Naive B cell (primary cell): Measurements from ENCODE around the gene RIMBP2. TPM values are rescaled to one million over a fixed set of nuclear protein-coding genes. Genes with fewer than 3 reads are reported as not detected.
A peak's percentile ranks its signal among the peaks of the same experiment; 100 is the strongest.
"Not testable (repeated sequence)": the region's sequence is repeated elsewhere in the genome, so short reads cannot be mapped to it uniquely, and the experiment has no call there.

Experiments used
- ATAC-seq, 2 donors: fragments of 150-1000 bp; cut with Tn5 transposase; 2 replicates each; pipeline ENCODE4 v1.10.0; 2021; ENCODE audit warnings: low read depth in 2 of 2, mild to moderate bottlenecking in 2 of 2, moderate library complexity in 2 of 2
- DNase-seq: peaks from one replicate; pipeline ENCODE4 v3.0.0; 2022
- H3K27ac Mint-ChIP-seq, 6 donors: one replicate each; pipeline ENCODE4 v1.8.0; 2020 to 2022; ENCODE audit warnings: mild to moderate bottlenecking in 6 of 6, mixed read lengths in 6 of 6, moderate library complexity in 5 of 6, inconsistent platforms in 2 of 6
- H3K27me3 Mint-ChIP-seq, 3 donors: one replicate each; pipeline ENCODE4 v1.8.0; 2021 to 2022; ENCODE audit warnings: mixed read lengths in 3 of 3, mild to moderate bottlenecking in 1 of 3
- H3K36me3 Mint-ChIP-seq, 2 donors: one replicate each; pipeline ENCODE4 v1.8.0; 2020 to 2022; ENCODE audit warnings: mixed read lengths in 2 of 2, inconsistent platforms in 1 of 2, mild to moderate bottlenecking in 1 of 2
- H3K4me1 Mint-ChIP-seq, 3 donors: one replicate each; pipeline ENCODE4 v1.8.0; 2020 to 2022; ENCODE audit warnings: mixed read lengths in 3 of 3, inconsistent platforms in 1 of 3, mild to moderate bottlenecking in 1 of 3, moderate library complexity in 1 of 3
- H3K4me3 Mint-ChIP-seq, 8 donors: one replicate each; pipeline ENCODE4 v1.8.0; 2020 to 2022; ENCODE audit warnings: mild to moderate bottlenecking in 8 of 8, mixed read lengths in 8 of 8, moderate library complexity in 8 of 8, inconsistent platforms in 2 of 8
- H3K9me3 Mint-ChIP-seq, 7 donors: one replicate each; pipeline ENCODE4 v1.8.0; 2020 to 2022; ENCODE audit warnings: mixed read lengths in 7 of 7, mild to moderate bottlenecking in 5 of 7, inconsistent platforms in 2 of 7, moderate library complexity in 1 of 7
- polyA plus RNA-seq, 6 donors: library from polyadenylated mRNA; unstranded; fragments of 300-500 nt; fragmentation: Illumina TruSeq; gene quantifications; one replicate each; pipeline ENCODE4 v1.2.3, GENCODE V29; 2021; ENCODE audit warnings: low read depth in 6 of 6

The RIMBP2 gene
- polyA plus RNA-seq, 6 donors from 2014 or later = 0.04 TPM; not detected in 5

DNA sequence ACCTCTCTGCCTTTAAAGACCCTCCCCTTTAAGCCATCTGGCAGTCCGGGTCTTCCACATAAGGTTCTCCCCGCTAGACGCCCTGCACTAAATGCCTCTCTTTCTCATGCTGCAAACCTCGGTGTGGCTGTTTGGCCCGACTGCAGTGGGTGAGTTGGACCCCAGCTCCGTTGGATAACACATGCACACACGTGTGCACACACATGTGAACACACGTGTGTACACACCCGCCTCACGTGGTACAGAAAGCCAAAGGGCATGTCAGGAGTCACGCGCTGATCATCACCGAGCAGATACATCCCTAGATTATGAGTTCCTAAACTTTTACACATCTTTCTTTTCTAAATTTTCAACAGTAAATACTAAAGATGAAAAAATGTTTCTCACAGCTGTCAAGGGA, 68.3 kb downstream of the RIMBP2 start:
- no peaks in the 10 kb centered on the region for H3K4me1 Mint-ChIP-seq
- no peaks in the 10 kb centered on the region for H3K36me3 Mint-ChIP-seq
- peaks cover 0 to 2% (median 0%) of the 10 kb centered on the region in 7 donors for H3K9me3 Mint-ChIP-seq
- H3K27ac Mint-ChIP-seq = no peak overlapping the region
- ATAC-seq (no peak), DNase-seq (no peak)
- H3K4me3 Mint-ChIP-seq = no peak overlapping the region
- H3K27me3 Mint-ChIP-seq = peaks cover 2 to 6% (median 4%) of the 10 kb centered on the region in 3 donors

DNA sequence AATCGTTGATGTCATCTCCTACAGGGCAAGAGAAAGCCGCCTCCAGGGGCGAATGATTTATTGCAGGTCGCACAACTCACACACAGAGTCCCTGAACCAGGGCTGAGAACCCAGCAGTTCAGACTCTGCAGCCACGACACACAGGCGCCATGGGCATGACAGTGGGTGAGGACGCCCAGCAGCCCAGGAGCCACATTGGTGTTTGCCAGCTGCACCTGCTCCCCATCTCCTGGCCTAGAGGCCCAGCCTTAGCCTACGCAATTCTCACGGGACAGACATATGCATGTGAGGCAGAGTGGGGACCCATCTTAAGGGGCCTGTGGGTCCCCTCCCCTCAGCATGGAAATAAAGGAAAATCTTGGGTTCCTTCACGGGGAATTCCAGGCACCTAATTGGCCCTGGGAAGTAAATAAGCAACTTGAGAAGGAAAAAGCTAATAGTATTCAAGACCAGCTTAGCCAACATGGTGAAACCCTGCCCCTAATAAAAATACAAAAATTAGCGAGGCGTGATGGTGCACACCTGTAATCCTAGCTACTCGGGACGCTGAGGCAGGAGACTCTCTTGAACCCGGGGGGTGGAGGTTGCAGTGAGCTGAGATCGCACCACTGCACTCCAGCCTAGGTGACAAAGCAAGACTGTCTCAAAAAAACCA, 69.3 kb downstream of the RIMBP2 start:
- DNase-seq (no peak), ATAC-seq (no peak)
- H3K36me3 Mint-ChIP-seq = no peaks in the 10 kb centered on the region
- no peak overlapping the region for H3K4me3 Mint-ChIP-seq
- no peaks in the 10 kb centered on the region for H3K4me1 Mint-ChIP-seq
- H3K27ac Mint-ChIP-seq = no peak overlapping the region
- peaks cover 0 to 6% (median 4%) of the 10 kb centered on the region in 3 donors for H3K27me3 Mint-ChIP-seq
- peaks cover 0 to 2% (median 0%) of the 10 kb centered on the region in 7 donors for H3K9me3 Mint-ChIP-seq

DNA sequence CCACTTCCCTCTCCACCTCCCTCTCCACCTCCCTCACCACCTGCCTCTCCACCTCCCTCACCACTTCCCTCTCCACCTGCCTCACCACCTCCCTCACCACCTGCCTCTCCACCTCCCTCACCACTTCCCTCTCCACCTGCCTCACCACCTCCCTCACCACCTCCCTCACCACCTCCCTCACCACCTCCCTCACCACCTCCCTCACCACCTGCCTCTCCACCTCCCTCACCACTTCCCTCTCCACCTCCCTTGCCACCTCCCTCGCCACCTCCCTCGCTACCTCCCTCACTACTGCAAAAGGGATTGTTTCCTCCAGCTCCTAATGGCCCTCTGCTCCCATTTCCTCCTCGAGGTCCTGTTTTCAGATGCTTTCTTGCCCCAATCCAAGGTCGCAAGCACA, 69.9 kb downstream of the RIMBP2 start:
- H3K4me3 Mint-ChIP-seq, ATAC-seq, H3K4me1 Mint-ChIP-seq, H3K9me3 Mint-ChIP-seq, H3K27me3 Mint-ChIP-seq, DNase-seq, H3K36me3 Mint-ChIP-seq: not testable (repeated sequence)
- peak overlapping the region in 1 of 6 donors; percentile 52 for H3K27ac Mint-ChIP-seq

DNA sequence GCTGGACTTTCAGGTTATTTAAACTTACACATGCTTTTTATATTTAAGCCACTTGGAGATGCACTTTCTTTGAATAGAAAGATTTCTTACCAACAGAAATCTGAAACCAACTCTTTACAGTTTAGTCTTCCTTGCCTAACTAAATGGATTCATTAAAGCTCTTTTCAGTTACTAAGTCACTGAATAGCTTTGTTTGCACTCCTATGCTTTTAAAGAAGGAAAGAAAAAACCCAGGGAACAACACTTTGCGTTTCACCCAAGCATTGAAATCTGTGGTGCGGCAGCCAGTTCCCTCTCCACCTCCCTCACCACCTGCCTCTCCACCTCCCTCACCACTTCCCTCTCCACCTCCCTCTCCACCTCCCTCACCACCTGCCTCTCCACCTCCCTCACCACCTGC, 70.3 kb downstream of the RIMBP2 start:
- Mint-ChIP-seq H3K27me3 (peaks cover 0 to 6% (median 4%) of the 10 kb centered on the region in 3 donors), H3K36me3 (no peaks in the 10 kb centered on the region), H3K4me1 (no peaks in the 10 kb centered on the region), H3K9me3 (peaks cover 0 to 2% (median 0%) of the 10 kb centered on the region in 7 donors), H3K4me3 (no peak overlapping the region), H3K27ac (no peak overlapping the region)
- no peak for DNase-seq
- ATAC-seq = no peak

DNA sequence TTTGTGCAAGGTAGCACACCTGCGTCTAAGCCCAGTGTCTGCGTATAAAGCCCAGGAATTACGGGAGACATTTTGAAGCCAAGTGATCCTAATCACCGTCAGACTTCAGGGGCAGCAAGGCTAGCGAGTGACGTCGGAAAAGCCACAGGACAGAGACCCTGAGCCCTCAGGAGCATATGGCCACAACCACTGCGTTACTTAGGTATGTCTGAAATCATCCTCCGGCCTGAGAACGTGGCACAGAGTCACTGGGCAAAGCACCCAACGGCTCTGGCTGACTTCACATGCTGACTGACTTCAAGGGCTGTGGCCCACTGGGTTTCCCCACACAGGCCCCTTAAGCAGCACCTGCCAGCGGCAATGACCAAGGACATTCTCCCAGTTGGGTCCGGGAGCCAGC, 71.5 kb downstream of the RIMBP2 start:
- ATAC-seq = no peak
- Mint-ChIP-seq H3K36me3 (no peaks in the 10 kb centered on the region), H3K4me3 (no peak overlapping the region), H3K27ac (no peak overlapping the region), H3K9me3 (peaks cover 0 to 2% (median 0%) of the 10 kb centered on the region in 7 donors), H3K4me1 (no peaks in the 10 kb centered on the region), H3K27me3 (peaks cover 0 to 4% (median 0%) of the 10 kb centered on the region in 3 donors)
- no peak for DNase-seq

DNA sequence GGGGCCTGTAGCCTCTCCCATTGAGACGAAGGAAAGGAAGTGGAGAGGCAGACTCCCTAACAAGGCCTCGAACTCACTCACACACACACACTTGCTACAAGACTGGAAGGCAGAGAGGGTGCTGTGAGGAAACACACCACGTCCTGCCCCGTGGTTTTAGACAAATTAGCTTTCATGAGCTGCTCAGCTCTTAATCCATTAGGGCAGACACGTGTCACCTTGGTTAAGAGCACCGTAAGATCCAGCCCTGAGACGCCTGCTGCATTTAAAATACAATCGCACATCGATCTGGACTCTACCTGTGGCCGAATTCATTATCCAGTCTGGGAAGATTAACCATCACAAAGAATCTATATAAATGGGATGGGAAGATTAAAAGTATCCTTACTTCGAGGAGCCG, 72.0 kb downstream of the RIMBP2 start:
- no peak overlapping the region for H3K4me3 Mint-ChIP-seq
- H3K27ac Mint-ChIP-seq = no peak overlapping the region
- H3K4me1 Mint-ChIP-seq = no peaks in the 10 kb centered on the region
- H3K36me3 Mint-ChIP-seq = no peaks in the 10 kb centered on the region
- H3K9me3 Mint-ChIP-seq = peaks cover 0 to 2% (median 0%) of the 10 kb centered on the region in 7 donors
- peaks cover 0 to 4% (median 0%) of the 10 kb centered on the region in 3 donors for H3K27me3 Mint-ChIP-seq
- DNase-seq (no peak), ATAC-seq (no peak)

DNA sequence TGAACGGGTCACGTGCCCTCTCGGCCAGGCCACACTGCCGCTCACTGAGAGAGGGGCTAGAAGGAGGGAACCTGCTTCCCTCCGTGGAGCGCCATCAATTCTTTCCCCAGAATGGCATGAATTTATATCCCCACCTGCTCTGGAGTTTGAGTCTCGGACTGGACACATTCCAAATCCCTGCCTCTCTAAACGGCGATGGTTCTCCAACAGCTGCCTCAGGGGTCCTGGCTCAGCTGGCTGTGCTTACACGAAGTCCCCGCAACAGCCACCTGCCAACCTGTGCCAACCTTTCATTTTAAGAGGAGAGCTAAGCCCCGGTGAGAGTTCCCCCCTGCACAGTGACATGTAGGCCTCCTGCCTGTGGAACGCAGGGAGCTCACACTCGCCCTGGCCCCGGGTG, 73.2 kb downstream of the RIMBP2 start:
- no peak for ATAC-seq
- Mint-ChIP-seq H3K4me3 (peak overlapping the region in 1 of 8 donors; percentile 47), H3K27me3 (peaks cover 0 to 14% (median 0%) of the 10 kb centered on the region in 3 donors)

DNA sequence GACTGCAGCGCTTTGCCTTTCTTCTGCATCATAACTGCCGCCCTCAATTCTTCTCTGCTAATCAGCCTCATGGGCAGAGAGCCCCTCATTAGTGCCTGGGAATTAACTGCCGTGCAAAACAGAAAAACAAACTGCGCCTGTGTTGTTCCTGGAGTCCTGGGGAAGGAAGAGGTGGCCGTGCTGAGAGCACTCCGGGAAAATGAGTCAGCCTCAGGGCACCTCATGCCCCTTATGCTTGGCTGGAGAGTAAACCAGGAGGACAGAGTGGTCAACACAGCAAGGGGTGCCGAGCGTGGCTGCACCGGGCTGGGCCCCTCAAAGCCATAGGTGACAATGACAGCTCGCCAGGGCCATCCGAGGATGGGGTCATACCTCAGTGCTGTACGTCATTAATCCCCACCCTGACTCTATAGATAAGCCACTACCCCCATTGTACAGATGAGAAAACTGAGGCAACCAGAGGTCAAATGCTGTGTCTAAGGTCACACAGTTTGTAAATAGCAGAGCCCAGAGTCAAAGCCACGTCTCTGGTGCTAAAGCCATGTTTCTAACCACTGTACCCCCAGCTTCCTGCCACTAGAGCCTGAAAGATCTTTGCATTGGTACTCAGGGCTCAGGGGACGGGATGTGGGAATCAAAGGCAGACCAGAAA, 74.4 kb downstream of the RIMBP2 start:
- H3K9me3 Mint-ChIP-seq = peaks cover 0 to 2% (median 0%) of the 10 kb centered on the region in 7 donors
- no peak for DNase-seq
- H3K4me3 Mint-ChIP-seq = no peak overlapping the region
- H3K4me1 Mint-ChIP-seq = no peaks in the 10 kb centered on the region
- no peak overlapping the region for H3K27ac Mint-ChIP-seq
- no peaks in the 10 kb centered on the region for H3K36me3 Mint-ChIP-seq
- no peak for ATAC-seq
- H3K27me3 Mint-ChIP-seq = peaks cover 0 to 14% (median 0%) of the 10 kb centered on the region in 3 donors

More for the DNA sequence above, 73.2 kb downstream of the RIMBP2 start:
- peak overlapping the region in 1 of 6 donors; percentile 76 for H3K27ac Mint-ChIP-seq
- H3K4me1 Mint-ChIP-seq = no peaks in the 10 kb centered on the region
- DNase-seq = no peak
- no peaks in the 10 kb centered on the region for H3K36me3 Mint-ChIP-seq
- H3K9me3 Mint-ChIP-seq = peaks cover 0 to 2% (median 0%) of the 10 kb centered on the region in 7 donors

DNA sequence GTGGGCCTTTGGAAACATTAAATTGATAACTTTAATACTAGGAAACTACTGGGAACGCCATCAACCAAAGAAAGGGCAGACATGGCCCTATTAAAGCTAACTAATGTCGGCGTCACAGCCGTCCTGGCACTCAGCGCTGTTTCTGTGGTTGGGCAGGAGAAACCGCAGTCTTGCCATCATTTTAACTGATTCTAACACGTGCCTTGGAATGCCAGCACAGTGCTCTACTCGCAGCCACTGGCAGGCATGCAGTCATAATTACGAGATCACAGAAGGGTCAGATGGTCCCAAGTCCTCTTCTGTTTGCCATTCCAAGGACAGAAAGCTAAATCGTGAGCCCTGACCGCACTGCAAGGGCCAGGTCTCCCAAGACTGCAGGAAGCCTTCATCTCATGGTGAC, 75.2 kb downstream of the RIMBP2 start:
- Mint-ChIP-seq H3K4me3 (no peak overlapping the region), H3K27ac (no peak overlapping the region), H3K4me1 (no peaks in the 10 kb centered on the region), H3K9me3 (peaks cover 0 to 2% (median 0%) of the 10 kb centered on the region in 7 donors), H3K36me3 (no peaks in the 10 kb centered on the region), H3K27me3 (peaks cover 0 to 20% (median 6%) of the 10 kb centered on the region in 3 donors)
- no peak for ATAC-seq
- DNase-seq = no peak

DNA sequence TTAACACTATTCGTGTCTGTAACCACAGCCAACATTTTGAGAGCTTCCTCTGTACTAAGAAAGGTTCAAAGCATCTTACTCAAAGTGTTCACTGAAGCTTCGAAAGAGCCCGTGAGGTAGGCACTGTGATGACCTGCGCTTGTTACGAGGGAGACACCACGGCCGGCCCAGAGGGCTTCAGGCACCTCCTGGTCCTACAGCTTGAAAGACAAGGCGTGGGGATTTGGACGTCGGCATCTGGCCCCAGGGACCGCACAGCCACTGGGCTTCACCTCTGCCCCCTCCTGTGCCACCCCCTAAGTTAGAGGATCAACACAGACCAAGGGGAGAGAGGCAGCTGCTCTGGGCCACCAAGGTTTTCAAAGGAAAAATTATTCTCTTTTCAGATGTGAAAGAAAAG, 75.6 kb downstream of the RIMBP2 start:
- Mint-ChIP-seq H3K9me3 (peaks cover 0 to 2% (median 0%) of the 10 kb centered on the region in 7 donors), H3K4me1 (no peaks in the 10 kb centered on the region), H3K36me3 (no peaks in the 10 kb centered on the region), H3K4me3 (no peak overlapping the region), H3K27ac (no peak overlapping the region), H3K27me3 (peaks cover 0 to 22% (median 10%) of the 10 kb centered on the region in 3 donors)
- ATAC-seq (no peak), DNase-seq (no peak)

DNA sequence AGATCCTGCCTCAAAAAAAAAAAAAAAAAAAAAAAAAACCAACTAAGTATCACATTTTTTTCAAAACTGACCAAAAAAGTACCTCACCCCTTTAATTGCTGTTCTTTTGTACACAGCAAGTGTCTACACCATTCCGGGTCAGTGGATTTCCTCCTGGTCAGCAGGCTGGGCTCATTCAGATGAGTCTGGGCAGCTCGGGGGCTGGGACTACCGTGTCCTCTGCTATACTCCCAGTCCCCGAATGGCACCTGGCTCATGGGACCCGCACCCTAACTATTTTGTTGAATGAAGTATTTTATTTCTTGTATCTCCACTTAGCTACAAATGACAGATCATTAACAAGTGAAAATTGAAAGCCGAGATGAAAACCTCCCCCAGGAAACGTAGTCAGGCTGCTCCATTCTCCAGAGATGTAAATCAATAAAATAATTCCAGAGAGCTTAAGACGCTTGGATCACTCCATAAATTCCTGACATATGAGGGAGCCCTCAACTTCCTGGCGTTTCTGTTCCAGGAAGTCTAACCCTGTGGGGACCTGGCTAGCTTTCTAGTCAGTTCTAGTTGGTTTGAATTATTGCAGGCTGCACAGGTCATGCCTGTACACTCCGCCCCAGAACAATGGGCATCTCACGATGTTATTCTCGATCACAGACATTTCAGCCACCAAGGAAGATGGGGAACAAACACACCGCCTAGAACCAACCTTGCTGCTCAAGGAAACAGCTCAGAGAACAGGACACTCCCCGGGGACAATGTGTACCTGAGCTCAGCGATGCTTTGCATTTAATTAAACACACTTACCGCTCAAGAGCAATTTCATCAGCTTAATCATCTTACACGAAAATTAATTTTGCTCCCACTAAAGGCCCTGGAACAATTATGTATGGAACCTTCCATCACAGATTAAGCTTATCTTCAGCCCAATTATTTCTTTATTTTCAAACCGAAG, 76.3 kb downstream of the RIMBP2 start:
- DNase-seq = no peak
- H3K36me3 Mint-ChIP-seq = no peaks in the 10 kb centered on the region
- H3K27me3 Mint-ChIP-seq = peaks cover 0 to 22% (median 18%) of the 10 kb centered on the region in 3 donors
- H3K4me3 Mint-ChIP-seq = no peak overlapping the region
- H3K27ac Mint-ChIP-seq = peak overlapping the region in 1 of 6 donors; percentile 23
- peaks cover 0 to 2% (median 0%) of the 10 kb centered on the region in 7 donors for H3K9me3 Mint-ChIP-seq
- ATAC-seq = no peak
- no peaks in the 10 kb centered on the region for H3K4me1 Mint-ChIP-seq

DNA sequence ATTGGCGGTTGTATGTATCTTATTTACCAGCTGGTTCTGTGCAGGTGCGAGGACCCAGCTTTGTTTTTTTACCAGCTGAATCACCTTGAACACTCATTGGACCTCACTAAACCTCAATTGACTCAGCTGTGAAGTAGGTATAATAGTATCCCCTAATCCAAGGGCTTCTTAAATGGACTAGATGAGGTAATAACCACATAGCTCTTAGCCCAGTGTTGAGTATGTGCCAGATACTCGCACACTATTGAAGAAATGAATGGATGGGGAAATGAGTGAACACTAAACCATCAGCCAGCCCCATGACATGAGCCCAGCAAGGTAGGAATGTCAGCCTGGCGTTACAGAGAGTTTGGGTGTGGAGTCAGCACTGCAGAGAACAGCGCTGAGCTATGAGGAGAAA, 79.7 kb downstream of the RIMBP2 start:
- H3K27me3 Mint-ChIP-seq = peaks cover 8 to 28% (median 22%) of the 10 kb centered on the region in 3 donors
- H3K9me3 Mint-ChIP-seq = peaks cover 0 to 2% (median 0%) of the 10 kb centered on the region in 7 donors
- no peaks in the 10 kb centered on the region for H3K36me3 Mint-ChIP-seq
- H3K4me3 Mint-ChIP-seq = no peak overlapping the region
- DNase-seq (no peak), ATAC-seq (no peak)
- no peaks in the 10 kb centered on the region for H3K4me1 Mint-ChIP-seq
- no peak overlapping the region for H3K27ac Mint-ChIP-seq

DNA sequence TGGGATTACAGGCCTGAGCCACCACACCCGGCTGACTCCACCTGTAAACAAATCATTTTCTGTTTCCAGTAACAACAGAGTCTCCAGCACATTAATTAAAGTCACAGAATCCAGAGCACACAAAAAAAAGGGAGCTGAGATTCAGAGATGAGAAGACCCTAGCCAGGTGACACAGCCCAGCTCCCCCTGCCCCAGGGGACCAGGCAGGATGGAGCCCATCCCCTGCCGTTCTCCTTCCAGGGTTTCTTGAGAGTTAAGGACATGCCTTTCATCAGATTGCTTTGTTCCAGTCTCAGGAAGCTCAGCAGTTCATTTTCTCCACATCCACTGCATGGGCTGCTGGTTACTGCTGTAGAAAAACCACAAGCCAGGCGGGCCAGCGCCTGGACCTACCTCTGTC, 81.2 kb downstream of the RIMBP2 start:
- H3K27me3 Mint-ChIP-seq = peaks cover 8 to 29% (median 28%) of the 10 kb centered on the region in 3 donors
- ATAC-seq (no peak), DNase-seq (no peak)
- H3K4me1 Mint-ChIP-seq = no peaks in the 10 kb centered on the region
- no peaks in the 10 kb centered on the region for H3K36me3 Mint-ChIP-seq
- H3K4me3 Mint-ChIP-seq = no peak overlapping the region
- no peak overlapping the region for H3K27ac Mint-ChIP-seq
- peaks cover 0 to 2% (median 0%) of the 10 kb centered on the region in 7 donors for H3K9me3 Mint-ChIP-seq
